Neuronal stem cell (in vitro differentiated cells): ENCODE measurements around the gene SUPV3L1.
"Not testable (repeated sequence)": the region's sequence is repeated elsewhere in the genome, so short reads cannot be mapped to it uniquely, and the experiment has no call there.

Experiments
- DNase-seq: peaks from one replicate; pipeline ENCODE4 v3.0.0-alpha.2; 2013; ENCODE audit warnings: low spot score
- H2AFZ ChIP-seq: one replicate; pipeline ENCODE4 v1.6.1; 2013; ENCODE audit warnings: mild to moderate bottlenecking, low read length, inconsistent platforms
- H2AK5ac ChIP-seq: 2 replicates; pipeline ENCODE4 v1.6.1; 2013; ENCODE audit warnings: low read depth, mild to moderate bottlenecking, inconsistent platforms, low read length, moderate library complexity, mixed read lengths
- H2BK120ac ChIP-seq: 2 replicates; pipeline ENCODE4 v1.6.1; 2013; ENCODE audit warnings: low read depth, mild to moderate bottlenecking, inconsistent platforms, low read length, moderate library complexity, mixed read lengths
- H2BK12ac ChIP-seq: one replicate; pipeline ENCODE4 v1.6.1; 2013; ENCODE audit warnings: low read length, inconsistent platforms
- H2BK15ac ChIP-seq: 2 replicates; pipeline ENCODE4 v1.6.1; 2013; ENCODE audit warnings: mild to moderate bottlenecking, low read length, inconsistent platforms, mixed read lengths
- H2BK5ac ChIP-seq: one replicate; pipeline ENCODE4 v1.6.1; 2013; ENCODE audit warnings: inconsistent platforms, mild to moderate bottlenecking, low read length, moderate library complexity
- H3K14ac ChIP-seq: one replicate; pipeline ENCODE4 v1.6.1; 2013; ENCODE audit warnings: low read length, inconsistent platforms
- H3K18ac ChIP-seq: 2 replicates; pipeline ENCODE4 v1.6.1; 2013; ENCODE audit warnings: low read length, inconsistent platforms
- H3K23ac ChIP-seq: 2 replicates; pipeline ENCODE4 v1.6.1; 2013; ENCODE audit warnings: low read depth, mild to moderate bottlenecking, mixed read lengths, low read length, inconsistent platforms; ENCODE audit not compliant: poor library complexity
- H3K27ac ChIP-seq: replicated peaks from 3 replicates; pipeline ENCODE4 v1.5.1; 2013; ENCODE audit warnings: low read length, inconsistent platforms
- H3K27me3 ChIP-seq, 3 experiments: 2 replicates each; pipeline ENCODE4 v1.6.1; 2013; ENCODE audit warnings: low read length in 3 of 3, mild to moderate bottlenecking in 2 of 3, inconsistent platforms in 1 of 3, low read depth in 1 of 3, mixed read lengths in 1 of 3, moderate library complexity in 1 of 3; ENCODE audit not compliant: control insufficient read depth in 3 of 3, insufficient read depth in 3 of 3
- H3K36me3 ChIP-seq, 2 donors: replicated peaks in 1 of 2; 2 replicates each; pipeline ENCODE4 v1.6.1; 2013; ENCODE audit warnings: low read length in 2 of 2; ENCODE audit not compliant: control insufficient read depth in 2 of 2, insufficient read depth in 2 of 2
- H3K4ac ChIP-seq: 2 replicates; pipeline ENCODE4 v1.6.1; 2013; ENCODE audit warnings: inconsistent platforms, mild to moderate bottlenecking, low read length, moderate library complexity
- H3K4me1 ChIP-seq, 2 donors: 1 replicate in 1 of 2; 2 replicates in 1 of 2; pipeline ENCODE4 v1.6.1; 2013; ENCODE audit warnings: low read length in 2 of 2, low read depth in 1 of 2; ENCODE audit not compliant: control insufficient read depth in 2 of 2, insufficient read depth in 1 of 2
- H3K4me2 ChIP-seq: one replicate; pipeline ENCODE4 v1.6.1; 2013; ENCODE audit warnings: mild to moderate bottlenecking, low read length, inconsistent platforms; ENCODE audit not compliant: insufficient read depth, poor library complexity, severe bottlenecking
- H3K4me3 ChIP-seq, 2 donors: 2 replicates each; pipeline ENCODE4 v1.5.1; 2013; ENCODE audit warnings: low read length in 2 of 2, mild to moderate bottlenecking in 2 of 2, inconsistent platforms in 1 of 2, moderate library complexity in 1 of 2
- H3K79me1 ChIP-seq: one replicate; pipeline ENCODE4 v1.6.1; 2013; ENCODE audit warnings: low read depth, mild to moderate bottlenecking, inconsistent platforms, low read length, moderate library complexity
- H3K9ac ChIP-seq: one replicate; pipeline ENCODE4 v1.6.1; 2013; ENCODE audit warnings: mild to moderate bottlenecking, low read depth, low read length, inconsistent platforms; ENCODE audit not compliant: poor library complexity
- H3K9me3 ChIP-seq, 2 donors: replicated peaks in 1 of 2; 2 replicates each; pipeline versions ENCODE3 to v1.6.1; 2013; ENCODE audit warnings: low read length in 2 of 2, mild to moderate bottlenecking in 2 of 2, inconsistent platforms in 1 of 2, low read depth in 1 of 2, mixed read lengths in 1 of 2, moderate library complexity in 1 of 2; ENCODE audit not compliant: control insufficient read depth in 2 of 2, insufficient read depth in 1 of 2
- H4K8ac ChIP-seq: one replicate; pipeline ENCODE4 v1.6.1; 2013; ENCODE audit warnings: low read depth, mild to moderate bottlenecking, inconsistent platforms, low read length, moderate library complexity
- H4K91ac ChIP-seq: one replicate; pipeline ENCODE4 v1.6.1; 2013; ENCODE audit warnings: low read length, low read depth, mild to moderate bottlenecking, inconsistent platforms; ENCODE audit not compliant: poor library complexity
- WGBS, 2 donors: extraction: QIAGEN DNeasy Blood & Tissue Kit; methylation state at CpG; one replicate each; pipeline ENCODE4 v1.1.7; 2013; ENCODE audit warnings: missing lambda C conversion rate in 2 of 2, mixed read lengths in 1 of 2; ENCODE audit not compliant: insufficient read length in 2 of 2, insufficient replicate concordance in 1 of 2; ENCODE audit errors: extremely low coverage in 2 of 2; 5-methylcytosine and 5-hydroxymethylcytosine counted together

The SUPV3L1 gene

DNA sequence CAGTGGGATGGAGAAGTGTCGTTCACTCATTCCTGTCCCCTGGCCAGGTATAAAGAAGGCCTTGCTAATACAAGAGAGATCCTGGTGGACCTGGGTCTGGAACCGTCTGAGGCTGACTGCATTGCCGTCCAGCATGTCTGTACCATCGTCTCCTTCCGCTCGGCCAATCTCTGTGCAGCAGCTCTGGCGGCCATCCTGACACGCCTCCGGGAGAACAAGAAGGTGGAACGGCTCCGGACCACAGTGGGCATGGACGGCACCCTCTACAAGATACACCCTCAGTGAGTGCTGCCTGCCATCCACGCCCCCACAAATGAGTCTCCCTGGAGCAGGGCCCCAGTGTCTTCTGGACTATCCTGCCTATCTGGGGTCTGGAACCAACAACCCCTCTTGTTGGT is 67.3 kb downstream of the SUPV3L1 start:
- Histone ChIP-seq H3K4me3 (no peak overlapping the region), H4K8ac (peak overlapping the region; percentile 9), H2BK12ac (no peak overlapping the region), H3K27ac (no peak overlapping the region), H3K79me1 (no peaks in the 10 kb centered on the region), H3K9me3 (no peaks in the 10 kb centered on the region), H3K23ac (no peak overlapping the region), H3K4ac (no peak overlapping the region), H3K27me3 (peaks cover 0 to 18% (median 0%) of the 10 kb centered on the region in 3 experiments), H2BK15ac (no peak overlapping the region), H3K9ac (no peak overlapping the region), H2BK120ac (no peak overlapping the region), H3K36me3 (no peaks in the 10 kb centered on the region), H2AK5ac (peak overlapping the region; percentile 13), H2AFZ (no peak overlapping the region), H3K4me2 (no peak overlapping the region), H3K14ac (no peak overlapping the region), H3K18ac (no peak overlapping the region), H3K4me1 (peaks cover 4% of the 10 kb centered on the region in 2 donors), H2BK5ac (no peak overlapping the region), H4K91ac (no peak overlapping the region)
- WGBS, 2 donors, result no CpG with 5 or more reads among the region's 13 CpGs
- no peak for DNase-seq

- no peak overlapping the region for H3K27ac ChIP-seq
- no peak overlapping the region for H2BK5ac ChIP-seq
- DNase-seq, result no peak
- no peak overlapping the region for H2AFZ ChIP-seq
- no peak overlapping the region for H3K4me3 ChIP-seq
- H4K8ac ChIP-seq, result no peak overlapping the region
- H3K27me3 ChIP-seq, result peaks cover 0 to 21% (median 0%) of the 10 kb centered on the region in 3 experiments
- H4K91ac ChIP-seq, result no peak overlapping the region
- H3K4me1 ChIP-seq, result no peaks in the 10 kb centered on the region
- peak overlapping the region; percentile 82 for H3K14ac ChIP-seq
- H3K4me2 ChIP-seq, result no peak overlapping the region
- no peaks in the 10 kb centered on the region for H3K79me1 ChIP-seq
- H3K23ac ChIP-seq, result peak overlapping the region; percentile 17
- peak overlapping the region; percentile 87 for H3K18ac ChIP-seq
- no CpG with 5 or more reads among the region's 24 CpGs for WGBS, 2 donors
- no peaks in the 10 kb centered on the region for H3K36me3 ChIP-seq
- H2AK5ac ChIP-seq, result peak overlapping the region; percentile 40
- no peak overlapping the region for H2BK120ac ChIP-seq
- H3K9me3 ChIP-seq, result no peaks in the 10 kb centered on the region
- no peak overlapping the region for H2BK12ac ChIP-seq
- H3K9ac ChIP-seq, result no peak overlapping the region
- H2BK15ac ChIP-seq, result no peak overlapping the region
- H3K4ac ChIP-seq, result no peak overlapping the region
Measured at GRCh38 chr10:69248117-69248730, 68.2 kb downstream of the SUPV3L1 start.

GRCh38 chr10:69250041-69250440 is 70.0 kb downstream of the SUPV3L1 start:
- H2BK5ac ChIP-seq, result no peak overlapping the region
- H4K8ac ChIP-seq, result no peak overlapping the region
- no peak overlapping the region for H3K27ac ChIP-seq
- no peak overlapping the region for H2AFZ ChIP-seq
- H2BK15ac ChIP-seq, result peak overlapping the region; percentile 67
- peaks cover 0 to 33% (median 0%) of the 10 kb centered on the region in 3 experiments for H3K27me3 ChIP-seq
- H3K36me3 ChIP-seq, result no peaks in the 10 kb centered on the region
- no peak overlapping the region for H3K4ac ChIP-seq
- H3K14ac ChIP-seq, result no peak overlapping the region
- WGBS, 2 donors, result no CpG with 5 or more reads among the region's 14 CpGs
- no peak overlapping the region for H3K4me3 ChIP-seq
- no peak for DNase-seq
- H2BK120ac ChIP-seq, result peak overlapping the region; percentile 12
- H3K18ac ChIP-seq, result no peak overlapping the region
- H4K91ac ChIP-seq, result no peak overlapping the region
- peaks cover 0 to 2% of the 10 kb centered on the region in 2 donors for H3K4me1 ChIP-seq
- no peak overlapping the region for H2BK12ac ChIP-seq
- no peak overlapping the region for H2AK5ac ChIP-seq
- H3K4me2 ChIP-seq, result no peak overlapping the region
- H3K23ac ChIP-seq, result no peak overlapping the region
- H3K9ac ChIP-seq, result no peak overlapping the region
- no peaks in the 10 kb centered on the region for H3K79me1 ChIP-seq
- H3K9me3 ChIP-seq, result no peaks in the 10 kb centered on the region

- H3K27me3 ChIP-seq, result peaks cover 0 to 30% (median 0%) of the 10 kb centered on the region in 3 experiments
- no CpG with 5 or more reads among the region's 2 CpGs for WGBS, 2 donors
- not testable (repeated sequence) for H3K14ac ChIP-seq, H2BK12ac ChIP-seq, H3K27ac ChIP-seq, H4K91ac ChIP-seq, H3K4ac ChIP-seq, H3K9me3 ChIP-seq, H3K4me1 ChIP-seq, H2BK5ac ChIP-seq, H3K18ac ChIP-seq, H3K4me3 ChIP-seq, H3K79me1 ChIP-seq, H2BK15ac ChIP-seq, H2AK5ac ChIP-seq, H3K23ac ChIP-seq, H3K4me2 ChIP-seq, H3K9ac ChIP-seq, H2AFZ ChIP-seq, H3K36me3 ChIP-seq, H2BK120ac ChIP-seq, H4K8ac ChIP-seq, DNase-seq
Measured at GRCh38 chr10:69251417-69251816, 71.4 kb downstream of the SUPV3L1 start.
